PC-3 (cell line): Measurements from ENCODE around the gene SMTNL1. TPM values are rescaled to one million over a fixed set of nuclear protein-coding genes. Genes with fewer than 3 reads are reported as not detected.

Experiments used
- ATAC-seq: fragments of 200-7000 bp; cut with Tn5 transposase; 2 replicates; pipeline ENCODE4 v1.9.1; 2020; ENCODE audit warnings: mild to moderate bottlenecking, moderate library complexity
- BruUV-seq: library from RNA; stranded (reverse); fragments of 400-500 nt; replicated peaks from 2 replicates; lab custom pipeline; 2021; lab: Mats Ljungman, UMichigan
- CTCF ChIA-PET: fragments of 300-600 bp; sonication (Branson Sonifier 250); formaldehyde crosslinking; loops from one replicate; lab custom pipeline; 2022; ENCODE audit warnings: antibody characterized with exemption; lab: Charles Lee
- POLR2A ChIA-PET: fragments of 300-600 bp; sonication (Branson Sonifier 250); formaldehyde crosslinking; loops from one replicate; lab custom pipeline; 2022; ENCODE audit warnings: antibody characterized with exemption; ENCODE audit not compliant: unreplicated experiment; lab: Charles Lee
- DNase-seq: peaks from one replicate; pipeline ENCODE4 v3.0.0-alpha.2; 2015
- H2AFZ ChIP-seq: fragments of 300-600 bp; sonication (generic); 2 replicates; pipeline ENCODE4 v1.6.0; 2016; ENCODE audit warnings: antibody characterized with exemption, low read length
- H3F3A ChIP-seq: fragments of 300-600 bp; sonication (generic); one replicate; pipeline ENCODE4 v1.6.0; 2017; ENCODE audit warnings: antibody characterized with exemption, low read length, control low read depth, mild to moderate bottlenecking; ENCODE audit not compliant: unreplicated experiment
- H3K27ac ChIP-seq: fragments of 300-600 bp; sonication (generic); 2 replicates; pipeline ENCODE4 v1.5.1; 2016; ENCODE audit warnings: mild to moderate bottlenecking, low read length
- H3K27me3 ChIP-seq: fragments of 300-600 bp; sonication (generic); 2 replicates; pipeline ENCODE4 v1.6.1; 2016; ENCODE audit warnings: low read length, mixed read lengths
- H3K36me3 ChIP-seq: fragments of 300-600 bp; sonication (generic); 2 replicates; pipeline ENCODE4 v1.6.1; 2016; ENCODE audit warnings: low read depth, mixed run types, low read length, mixed read lengths
- H3K4me1 ChIP-seq: fragments of 300-600 bp; sonication (generic); 2 replicates; pipeline ENCODE4 v1.5.1; 2016; ENCODE audit warnings: low read length; ENCODE audit not compliant: insufficient read depth
- H3K4me2 ChIP-seq: fragments of 300-600 bp; sonication (generic); 2 replicates; pipeline ENCODE4 v1.6.0; 2016; ENCODE audit warnings: low read length
- H3K4me3 ChIP-seq: fragments of 300-600 bp; sonication (generic); 2 replicates; pipeline ENCODE4 v1.5.1; 2016; ENCODE audit warnings: mild to moderate bottlenecking, low read length, mixed read lengths
- H3K79me2 ChIP-seq: fragments of 300-600 bp; sonication (generic); 2 replicates; pipeline ENCODE4 v1.6.1; 2017; ENCODE audit warnings: low read length, mixed read lengths
- H3K9ac ChIP-seq: fragments of 300-600 bp; sonication (generic); 2 replicates; pipeline ENCODE4 v1.6.0; 2016; ENCODE audit warnings: mild to moderate bottlenecking, low read length
- H3K9me2 ChIP-seq: fragments of 300-600 bp; sonication (generic); replicated peaks from 2 replicates; pipeline ENCODE4 v1.6.1; 2016; ENCODE audit warnings: mixed run types, low read length, mixed read lengths
- H3K9me3 ChIP-seq: fragments of 300-600 bp; sonication (generic); 2 replicates; pipeline ENCODE4 v1.6.1; 2016; ENCODE audit warnings: low read length, mixed read lengths
- H4K20me1 ChIP-seq: fragments of 300-600 bp; sonication (generic); 2 replicates; pipeline ENCODE4 v1.6.1; 2016; ENCODE audit warnings: low read length, mixed read lengths
- EZH2 ChIP-seq: fragments of 300-600 bp; sonication (generic); IDR thresholded peaks from one replicate; pipeline ENCODE4 v1.6.1; 2017; ENCODE audit warnings: antibody characterized with exemption, mild to moderate bottlenecking, low read length; ENCODE audit not compliant: unreplicated experiment
- EZH2phosphoT487 ChIP-seq: fragments of 300-600 bp; sonication (generic); IDR thresholded peaks from 2 replicates; pipeline ENCODE4 v1.6.1; 2018; ENCODE audit warnings: mild to moderate bottlenecking, antibody characterized with exemption, low read length, borderline replicate concordance
- intact Hi-C: fragments of 100-400 bp; cut with micrococcal nuclease; formaldehyde crosslinking; loops from 2 replicates; pipeline ENCODE4 v1.9.0; 2023
- total RNA-seq: library from RNA; depleted of rRNA; stranded (reverse); fragments of >200 nt; gene quantifications from 2 replicates; pipeline ENCODE4 v1.2.3, GENCODE V29; 2014
- TF ChIP-seq, protein P1 (sequence below): fragments of 300-600 bp; sonication (generic); conservative IDR thresholded peaks from 2 replicates; pipeline ENCODE4 v1.5.1; 2017; ENCODE audit warnings: antibody characterized with exemption, low read depth, mild to moderate bottlenecking, low read length

Gene SMTNL1
- total RNA-seq, 1 experiment from 2014 or later: not detected

DNA sequence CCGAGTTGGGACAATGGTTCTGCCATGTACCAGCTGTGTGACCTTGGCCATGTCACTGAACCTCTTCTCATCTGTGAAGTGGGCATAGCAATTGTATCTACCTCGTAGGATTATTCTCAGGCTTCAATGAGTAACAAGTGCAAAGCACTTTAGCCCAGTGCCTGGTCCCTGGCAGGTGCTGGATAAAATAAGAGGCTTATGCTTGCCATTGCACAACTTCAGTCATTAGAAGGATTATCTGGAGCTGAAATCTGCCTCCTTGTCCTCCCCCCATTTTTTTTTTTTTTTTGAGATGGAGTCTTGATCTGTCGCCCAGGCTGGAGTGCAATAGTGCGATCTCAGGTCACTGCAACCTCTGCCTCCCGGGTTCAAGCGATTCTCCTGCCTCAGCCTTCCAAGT lies 7.2 kb downstream of the SMTNL1 start:
- CTCF ChIA-PET: no interaction called here

DNA sequence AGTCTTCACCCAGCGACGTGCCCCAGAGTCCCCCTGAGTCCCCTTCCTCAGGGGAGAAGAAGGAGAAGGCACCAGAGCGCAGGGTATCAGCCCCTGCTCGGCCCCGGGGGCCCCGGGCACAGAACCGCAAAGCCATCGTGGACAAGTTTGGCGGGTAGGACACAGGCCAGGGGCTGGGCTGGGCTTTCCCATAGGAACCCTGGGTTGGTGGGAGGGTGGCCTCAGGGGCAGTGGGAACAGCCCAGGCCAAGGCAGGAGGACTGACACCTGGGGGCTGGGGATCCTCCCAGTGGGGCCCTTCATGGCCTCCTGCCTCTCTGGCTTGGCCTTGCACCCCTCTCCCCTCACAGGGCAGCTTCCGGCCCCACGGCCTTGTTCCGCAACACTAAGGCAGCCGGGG lies 8.5 kb downstream of the SMTNL1 start:
- intact Hi-C loops: no loop called here
- POLR2A ChIA-PET: no interaction called here
- BruUV-seq: no TSS peak

More for the DNA sequence above, 7.2 kb downstream of the SMTNL1 start:
- no peak overlapping the region for H3K9ac ChIP-seq
- H3K27me3 ChIP-seq: no peaks in the 10 kb centered on the region
- H3K9me3 ChIP-seq: no peaks in the 10 kb centered on the region
- intact Hi-C loops: no loop called here
- no peak overlapping the region for H3K27ac ChIP-seq
- H3K9me2 ChIP-seq: no peaks in the 10 kb centered on the region
- TF ChIP-seq EZH2phosphoT487 (no peak), EZH2 (no peak)
- TF ChIP-seq, protein P1, sequence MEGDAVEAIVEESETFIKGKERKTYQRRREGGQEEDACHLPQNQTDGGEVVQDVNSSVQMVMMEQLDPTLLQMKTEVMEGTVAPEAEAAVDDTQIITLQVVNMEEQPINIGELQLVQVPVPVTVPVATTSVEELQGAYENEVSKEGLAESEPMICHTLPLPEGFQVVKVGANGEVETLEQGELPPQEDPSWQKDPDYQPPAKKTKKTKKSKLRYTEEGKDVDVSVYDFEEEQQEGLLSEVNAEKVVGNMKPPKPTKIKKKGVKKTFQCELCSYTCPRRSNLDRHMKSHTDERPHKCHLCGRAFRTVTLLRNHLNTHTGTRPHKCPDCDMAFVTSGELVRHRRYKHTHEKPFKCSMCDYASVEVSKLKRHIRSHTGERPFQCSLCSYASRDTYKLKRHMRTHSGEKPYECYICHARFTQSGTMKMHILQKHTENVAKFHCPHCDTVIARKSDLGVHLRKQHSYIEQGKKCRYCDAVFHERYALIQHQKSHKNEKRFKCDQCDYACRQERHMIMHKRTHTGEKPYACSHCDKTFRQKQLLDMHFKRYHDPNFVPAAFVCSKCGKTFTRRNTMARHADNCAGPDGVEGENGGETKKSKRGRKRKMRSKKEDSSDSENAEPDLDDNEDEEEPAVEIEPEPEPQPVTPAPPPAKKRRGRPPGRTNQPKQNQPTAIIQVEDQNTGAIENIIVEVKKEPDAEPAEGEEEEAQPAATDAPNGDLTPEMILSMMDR: no peak
- DNase-seq: no peak
- H3K4me1 ChIP-seq: no peaks in the 10 kb centered on the region
- H3K36me3 ChIP-seq: no peaks in the 10 kb centered on the region
- H3K79me2 ChIP-seq: no peaks in the 10 kb centered on the region
- H3F3A ChIP-seq: no peaks in the 10 kb centered on the region
- no peaks in the 10 kb centered on the region for H4K20me1 ChIP-seq
- no TSS peak for BruUV-seq
- POLR2A ChIA-PET: no interaction called here
- H3K4me2 ChIP-seq: no peak overlapping the region
- no peak overlapping the region for H2AFZ ChIP-seq
- no peak overlapping the region for H3K4me3 ChIP-seq
- no peak for ATAC-seq

DNA sequence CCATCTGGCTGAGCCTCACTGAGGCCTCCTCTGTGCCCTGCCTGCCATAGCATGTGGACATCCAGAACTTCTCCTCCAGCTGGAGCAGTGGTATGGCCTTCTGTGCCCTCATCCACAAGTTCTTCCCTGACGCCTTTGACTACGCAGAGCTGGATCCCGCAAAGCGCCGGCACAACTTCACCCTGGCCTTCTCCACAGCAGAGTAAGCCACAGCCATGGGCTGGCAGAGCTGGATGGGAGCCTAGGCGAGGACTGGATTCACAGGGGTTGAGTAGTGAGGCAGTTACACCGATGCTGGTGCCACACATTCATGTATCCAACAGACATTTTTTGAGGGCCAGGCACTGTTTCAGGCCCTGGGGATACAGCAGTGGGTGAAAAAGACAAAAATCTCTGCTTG lies 9.1 kb downstream of the SMTNL1 start:
- H3K27me3 ChIP-seq: no peaks in the 10 kb centered on the region
- POLR2A ChIA-PET: no interaction called here
- no peak for TF ChIP-seq EZH2phosphoT487
- TF ChIP-seq, protein P1: no peak
- DNase-seq (no peak), ATAC-seq (no peak)
- no peak overlapping the region for H3K4me3 ChIP-seq
- H3K27ac ChIP-seq: no peak overlapping the region
- no peaks in the 10 kb centered on the region for H3K36me3 ChIP-seq
- H3K9me3 ChIP-seq: no peaks in the 10 kb centered on the region
- no peaks in the 10 kb centered on the region for H4K20me1 ChIP-seq
- BruUV-seq: no TSS peak
- CTCF ChIA-PET: interaction anchor here (0.6 kb wide), 1 partner anchor 197 kb away, joined by 5 read pairs; no protein-coding TSS in a partner anchor
- H3K4me2 ChIP-seq: no peak overlapping the region
- H3K79me2 ChIP-seq: no peaks in the 10 kb centered on the region
- no peaks in the 10 kb centered on the region for H3K4me1 ChIP-seq
- no peak overlapping the region for H3K9ac ChIP-seq
- no peak overlapping the region for H2AFZ ChIP-seq
- intact Hi-C loops: no loop called here
- H3F3A ChIP-seq: no peaks in the 10 kb centered on the region
- no peaks in the 10 kb centered on the region for H3K9me2 ChIP-seq

More for the DNA sequence above, 8.5 kb downstream of the SMTNL1 start:
- Histone ChIP-seq H3K4me1 (no peaks in the 10 kb centered on the region), H3K4me3 (no peak overlapping the region), H3K9me3 (no peaks in the 10 kb centered on the region), H3K27ac (no peak overlapping the region), H3K9me2 (no peaks in the 10 kb centered on the region), H3K79me2 (no peaks in the 10 kb centered on the region), H3F3A (no peaks in the 10 kb centered on the region), H2AFZ (no peak overlapping the region), H3K4me2 (no peak overlapping the region), H4K20me1 (no peaks in the 10 kb centered on the region), H3K9ac (no peak overlapping the region), H3K27me3 (no peaks in the 10 kb centered on the region), H3K36me3 (no peaks in the 10 kb centered on the region)
- ATAC-seq (no peak), DNase-seq (no peak)
- CTCF ChIA-PET: no interaction called here
- TF ChIP-seq, protein P1: no peak
- no peak for TF ChIP-seq EZH2phosphoT487
- no peak for TF ChIP-seq EZH2
